ENCODE measurements around the gene ZNF775.

DNA sequence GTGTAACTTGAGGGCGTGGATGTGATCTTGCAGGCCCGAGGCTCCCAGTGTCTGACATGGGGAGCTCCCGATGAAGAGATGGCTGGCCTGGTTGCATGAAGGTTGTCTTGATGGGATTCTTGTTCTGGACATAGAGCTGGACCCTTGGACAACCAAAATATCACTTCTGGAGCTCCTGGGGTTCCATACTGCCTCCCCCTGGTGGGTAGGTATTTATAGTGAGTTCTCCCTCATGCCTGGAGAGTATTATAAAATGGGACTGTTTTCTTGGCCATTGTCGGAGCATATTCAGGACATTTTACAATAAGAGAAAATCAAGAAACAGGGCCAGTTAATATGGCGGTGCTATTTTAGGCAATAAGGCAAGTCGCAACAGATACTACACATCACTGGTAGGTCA lies 38.7 kb downstream of the ZNF775 start:
- TF ChIP-seq, protein P1, sequence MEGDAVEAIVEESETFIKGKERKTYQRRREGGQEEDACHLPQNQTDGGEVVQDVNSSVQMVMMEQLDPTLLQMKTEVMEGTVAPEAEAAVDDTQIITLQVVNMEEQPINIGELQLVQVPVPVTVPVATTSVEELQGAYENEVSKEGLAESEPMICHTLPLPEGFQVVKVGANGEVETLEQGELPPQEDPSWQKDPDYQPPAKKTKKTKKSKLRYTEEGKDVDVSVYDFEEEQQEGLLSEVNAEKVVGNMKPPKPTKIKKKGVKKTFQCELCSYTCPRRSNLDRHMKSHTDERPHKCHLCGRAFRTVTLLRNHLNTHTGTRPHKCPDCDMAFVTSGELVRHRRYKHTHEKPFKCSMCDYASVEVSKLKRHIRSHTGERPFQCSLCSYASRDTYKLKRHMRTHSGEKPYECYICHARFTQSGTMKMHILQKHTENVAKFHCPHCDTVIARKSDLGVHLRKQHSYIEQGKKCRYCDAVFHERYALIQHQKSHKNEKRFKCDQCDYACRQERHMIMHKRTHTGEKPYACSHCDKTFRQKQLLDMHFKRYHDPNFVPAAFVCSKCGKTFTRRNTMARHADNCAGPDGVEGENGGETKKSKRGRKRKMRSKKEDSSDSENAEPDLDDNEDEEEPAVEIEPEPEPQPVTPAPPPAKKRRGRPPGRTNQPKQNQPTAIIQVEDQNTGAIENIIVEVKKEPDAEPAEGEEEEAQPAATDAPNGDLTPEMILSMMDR (IDR thresholded peaks at IDR 0.05), result peak; percentile 46
- no peak for TF ChIP-seq ZFX (IDR thresholded peaks at IDR 0.05; ENCODE audit: borderline replicate concordance)

Data from 22Rv1 (cell line).